NCI-H345 treated with DMSO at 0.1 percent for 48 hours (cell line): ENCODE data around the gene ZNF784.

Experiments
- DNase-seq: peaks from one replicate; lab custom pipeline; 2025; ENCODE audit not compliant: unreplicated experiment; lab: John Stamatoyannopoulos, UW

ZNF784 gene, protein sequence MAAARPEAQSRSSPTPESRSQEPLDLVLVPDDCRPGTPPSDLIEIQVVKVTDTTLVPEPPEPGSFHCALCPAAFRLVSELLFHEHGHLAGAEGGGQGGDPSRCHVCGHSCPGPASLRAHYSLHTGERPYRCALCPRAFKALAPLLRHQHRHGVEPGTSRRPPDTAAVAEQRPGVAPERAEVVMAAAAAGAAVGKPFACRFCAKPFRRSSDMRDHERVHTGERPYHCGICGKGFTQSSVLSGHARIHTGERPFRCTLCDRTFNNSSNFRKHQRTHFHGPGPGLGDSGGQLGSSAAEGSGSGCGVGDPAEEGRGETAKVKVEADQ

DNA sequence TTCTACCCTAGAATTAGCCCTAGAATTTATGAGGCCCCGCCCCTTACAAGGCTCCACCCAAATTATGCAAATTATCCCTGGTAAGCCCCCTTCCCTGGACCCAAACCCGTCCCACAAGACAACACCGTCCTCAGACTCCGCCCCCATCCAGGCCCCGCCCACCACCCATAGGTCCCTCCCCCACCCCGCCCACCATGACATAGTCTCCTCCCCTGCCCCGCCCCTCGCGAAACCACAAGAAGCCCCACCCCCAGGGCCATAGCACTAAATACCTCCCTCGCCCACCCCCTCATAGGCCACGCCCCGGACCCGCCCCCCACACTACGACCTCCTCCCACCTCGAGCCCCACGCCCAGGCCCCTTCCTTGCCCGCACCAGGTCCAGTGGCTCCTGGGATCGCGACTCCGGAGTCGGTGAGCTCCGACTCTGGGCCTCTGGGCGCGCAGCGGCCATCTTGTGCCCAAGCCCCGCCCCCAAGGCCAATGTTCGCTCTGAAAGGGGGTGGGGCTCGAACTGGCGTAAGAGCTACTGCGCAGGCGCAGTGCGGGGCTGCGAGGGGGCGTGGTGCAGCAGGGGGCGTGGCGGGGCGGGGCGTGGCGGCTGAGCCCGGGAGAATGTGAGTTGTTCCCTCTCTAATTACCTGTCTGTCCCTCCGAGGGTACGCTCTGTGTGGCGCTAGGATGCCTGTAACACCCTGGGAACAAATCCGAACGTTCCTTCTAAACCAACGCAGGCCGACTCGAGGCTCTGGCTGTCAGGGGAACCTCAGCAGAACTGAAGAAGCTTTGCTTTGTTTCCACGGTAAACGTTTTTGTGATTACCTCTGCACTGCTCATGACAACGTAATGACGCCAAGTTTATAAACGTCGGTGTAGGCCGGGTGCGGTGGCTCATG lies at the start of gene ZNF784:
Gene ZNF784 (minus strand): TSS at position 458 of the 895 bp plus-strand sequence. CDS start 5 bp downstream, at position 453.
- DNase-seq: peak; percentile 72

DNA sequence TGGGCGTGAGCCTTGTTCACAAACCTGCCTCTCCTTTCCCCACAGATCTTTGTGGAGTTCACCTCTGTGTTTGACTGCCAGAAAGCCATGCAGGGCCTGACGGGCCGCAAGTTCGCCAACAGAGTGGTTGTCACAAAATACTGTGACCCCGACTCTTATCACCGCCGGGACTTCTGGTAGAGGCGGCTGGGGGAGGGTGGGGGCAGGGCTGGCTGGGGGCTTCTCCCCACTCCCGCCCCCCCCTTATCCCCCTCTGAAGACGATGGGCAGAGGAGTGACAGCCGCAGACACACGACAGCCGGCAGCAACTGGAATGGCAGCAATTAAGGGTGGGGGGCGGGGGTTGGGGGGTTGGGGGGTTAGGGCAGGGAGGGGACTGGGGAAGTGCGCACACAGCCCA lies 49.5 kb upstream of the ZNF784 start:
- no peak for DNase-seq

DNA sequence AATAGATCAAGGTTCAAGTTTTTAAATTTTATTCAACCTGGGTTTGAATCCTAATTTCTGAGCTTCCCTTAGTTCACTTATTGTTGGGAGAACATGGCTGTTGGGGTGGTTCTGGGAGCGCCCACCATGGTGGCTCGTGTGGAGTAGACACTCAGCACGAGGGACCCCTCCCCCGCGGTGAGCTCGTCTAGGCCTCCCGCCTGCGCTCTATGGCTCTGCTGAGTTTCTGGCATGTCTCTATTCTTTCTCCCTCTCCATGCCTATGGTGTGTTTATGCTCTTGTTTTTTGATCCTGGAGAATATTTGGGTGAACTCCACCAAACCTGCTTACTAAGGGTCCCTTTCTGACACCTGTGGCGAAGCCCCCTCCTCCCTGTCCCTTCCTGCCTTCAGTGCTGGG lies 49.1 kb upstream of the ZNF784 start:
- no peak for DNase-seq

DNA sequence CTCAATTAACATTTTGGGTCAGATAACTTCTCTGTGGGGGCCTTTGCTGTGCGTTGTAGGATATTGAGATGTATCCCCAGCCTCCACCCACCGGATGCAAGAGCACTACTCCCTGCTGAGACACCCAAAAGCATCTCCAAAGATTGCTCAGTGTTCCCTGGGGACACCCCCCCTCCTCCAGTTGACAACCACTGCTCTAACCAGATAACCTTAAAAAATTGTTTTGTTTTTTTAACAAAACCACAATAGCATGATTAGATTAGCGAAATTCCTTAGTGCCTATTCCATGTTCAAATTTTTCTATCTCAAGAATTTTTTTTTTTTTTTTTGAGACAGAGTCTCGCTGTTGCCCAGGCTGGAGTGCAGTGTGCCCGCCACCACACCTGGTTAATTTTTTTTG lies 48.1 kb upstream of the ZNF784 start:
- no peak for DNase-seq

DNA sequence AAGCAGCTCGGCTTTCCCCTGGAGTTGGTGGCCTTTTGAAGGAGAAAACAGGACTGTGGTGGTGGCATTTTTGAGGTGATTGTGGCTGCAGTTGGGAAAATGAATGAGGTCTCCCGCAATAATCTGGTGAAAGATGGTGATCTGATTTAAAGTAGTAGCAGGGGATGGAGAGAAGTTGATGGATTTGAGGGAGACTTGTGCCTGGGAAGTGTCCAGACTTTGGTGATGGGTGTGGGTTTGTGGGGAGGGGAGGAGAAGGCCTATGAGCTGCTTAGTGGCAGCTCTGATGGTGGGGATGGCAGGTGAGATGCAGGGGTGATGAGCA lies 46.6 kb upstream of the ZNF784 start:
- no peak for DNase-seq

DNA sequence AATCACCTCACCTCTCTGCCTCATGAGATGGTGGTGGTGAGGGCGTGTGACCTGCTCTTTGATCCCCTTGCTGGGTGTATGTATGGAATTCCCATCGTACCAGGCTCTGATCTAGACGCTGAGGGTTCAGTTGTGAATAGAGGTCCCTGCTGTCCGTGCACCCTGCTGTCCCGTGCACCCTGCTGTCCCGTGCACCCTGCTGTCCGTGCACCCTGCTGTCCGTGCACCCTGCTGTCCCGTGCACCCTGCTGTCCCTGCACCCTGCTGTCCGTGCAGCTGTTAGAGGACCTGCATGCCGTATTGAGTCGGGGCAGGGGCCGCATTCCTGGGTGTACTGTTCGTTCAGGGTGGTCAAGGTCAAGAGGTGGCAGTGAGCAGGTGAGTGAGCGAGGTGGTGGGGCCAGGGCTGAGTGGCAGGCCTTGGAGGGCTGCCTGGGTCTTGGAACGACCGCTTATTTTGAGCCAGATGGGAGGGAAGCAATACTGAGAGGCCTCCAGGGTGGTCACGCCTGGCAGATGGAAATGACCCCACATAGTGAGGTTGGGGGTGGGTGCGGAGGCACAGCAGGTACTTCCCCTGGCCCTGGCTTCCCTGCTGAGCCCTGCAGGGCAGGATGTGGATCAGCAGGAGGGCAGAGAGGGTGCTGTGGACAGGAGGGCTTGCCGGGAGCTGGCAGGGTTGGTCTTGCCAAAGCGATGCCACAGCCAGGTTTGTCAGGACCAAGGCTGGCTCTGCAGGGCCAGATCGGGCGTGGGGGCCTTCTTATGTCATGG lies 46.1 kb upstream of the ZNF784 start:
- DNase-seq: no peak

DNA sequence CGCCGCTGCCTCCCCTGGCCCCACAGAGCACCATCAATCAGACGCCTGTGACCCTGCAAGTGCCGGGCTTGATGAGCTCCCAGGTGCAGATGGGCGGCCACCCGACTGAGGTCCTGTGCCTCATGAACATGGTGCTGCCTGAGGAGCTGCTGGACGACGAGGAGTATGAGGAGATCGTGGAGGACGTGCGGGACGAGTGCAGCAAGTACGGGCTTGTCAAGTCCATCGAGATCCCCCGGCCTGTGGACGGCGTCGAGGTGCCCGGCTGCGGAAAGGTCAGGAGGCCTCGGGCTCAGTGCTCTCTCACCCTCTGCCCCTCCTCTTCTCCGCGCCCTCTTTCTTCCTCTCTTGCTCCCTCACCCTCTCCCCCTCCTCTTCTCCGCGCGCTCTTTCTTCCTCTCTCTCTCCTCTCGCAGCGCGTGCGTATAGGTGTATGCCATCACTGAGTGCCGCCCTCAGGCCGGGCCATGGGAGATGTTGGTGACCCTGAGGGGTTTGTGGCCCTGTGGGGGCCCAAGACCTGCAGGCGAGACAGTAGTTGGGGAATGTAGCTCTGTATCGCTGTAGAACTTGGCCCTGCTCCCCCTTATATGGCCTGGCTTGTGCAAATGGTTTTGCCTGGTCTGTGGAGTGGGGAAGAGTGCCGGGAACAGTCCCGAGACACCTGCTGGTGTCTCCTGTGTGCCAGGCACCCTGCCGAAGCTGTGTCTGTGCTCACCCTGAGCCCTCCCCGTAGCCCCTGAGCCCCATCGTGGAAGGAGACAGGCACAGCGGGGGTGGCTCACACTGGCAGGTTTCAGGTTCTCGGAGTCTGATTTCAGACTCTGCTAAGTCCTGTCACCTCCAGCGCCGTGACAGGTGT lies 45.3 kb upstream of the ZNF784 start:
- no peak for DNase-seq

DNA sequence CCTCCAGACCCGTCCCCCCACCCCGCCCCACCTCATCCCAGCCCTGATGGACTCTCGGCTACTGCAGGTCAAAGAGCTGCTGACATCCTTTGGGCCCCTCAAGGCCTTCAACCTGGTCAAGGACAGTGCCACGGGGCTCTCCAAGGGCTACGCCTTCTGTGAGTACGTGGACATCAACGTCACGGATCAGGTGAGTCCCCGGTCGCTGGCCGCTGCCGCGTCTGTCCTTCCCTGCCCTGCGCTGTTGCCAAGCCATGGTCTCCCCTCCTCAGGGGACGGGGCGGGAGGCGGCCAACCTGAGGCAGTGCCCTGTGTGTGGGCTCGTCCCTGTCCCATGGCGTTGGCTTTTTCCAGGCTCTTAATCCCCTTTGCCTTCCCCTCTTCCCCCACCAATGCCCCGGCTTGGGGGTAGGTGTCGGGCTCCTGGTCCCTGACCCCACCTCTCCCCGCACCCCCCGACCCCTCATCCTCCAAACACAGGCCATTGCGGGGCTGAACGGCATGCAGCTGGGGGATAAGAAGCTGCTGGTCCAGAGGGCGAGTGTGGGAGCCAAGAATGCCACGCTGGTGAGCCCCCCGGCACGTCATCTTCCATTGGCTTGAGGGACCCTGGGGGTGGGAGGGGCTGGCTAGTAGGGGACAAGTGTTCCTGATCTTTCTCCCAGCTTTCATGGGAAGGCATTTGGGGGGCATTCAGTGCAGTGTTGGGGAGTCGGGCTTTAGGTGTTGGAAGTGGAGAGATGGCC lies 44.4 kb upstream of the ZNF784 start:
- DNase-seq: no peak

DNA sequence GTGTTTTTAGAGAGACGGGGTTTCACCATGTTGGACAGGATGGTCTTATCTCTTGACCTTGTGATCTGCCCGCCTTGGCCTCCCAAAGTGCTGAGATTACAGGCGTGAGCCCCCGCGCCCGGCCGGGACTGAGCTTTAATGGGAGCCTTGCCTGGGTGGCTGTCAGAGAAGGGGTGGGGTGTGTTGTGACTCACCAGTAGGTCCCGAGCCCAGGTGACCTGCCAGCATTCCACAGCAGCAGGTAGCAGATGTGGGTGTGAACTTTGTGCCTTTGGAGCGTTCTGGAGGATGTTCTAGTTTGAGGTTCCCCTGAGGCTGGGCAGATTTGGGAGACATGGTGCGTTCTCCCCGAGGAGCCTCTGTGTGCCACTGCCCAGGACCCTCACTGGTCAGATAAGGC lies 43.6 kb upstream of the ZNF784 start:
- no peak for DNase-seq

DNA sequence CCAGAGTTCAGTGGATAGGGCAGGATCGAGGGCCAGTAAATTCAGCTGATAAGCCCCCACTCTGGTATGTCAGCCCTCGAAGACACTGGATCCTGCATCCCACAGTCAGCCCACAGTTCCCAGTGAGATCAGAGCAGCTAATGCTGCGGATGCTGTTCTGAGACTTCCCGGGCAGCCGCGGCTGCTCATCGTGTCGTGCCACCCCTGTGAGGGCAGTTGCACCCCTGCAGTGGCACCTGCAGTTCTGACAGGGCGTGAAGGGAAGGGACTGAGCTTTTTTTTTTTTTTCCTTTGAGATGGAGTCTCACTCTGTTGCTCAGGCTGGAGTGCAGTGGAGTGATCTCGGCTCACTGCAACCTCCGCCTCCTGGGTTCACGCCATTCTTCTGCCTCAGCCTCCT lies 43.1 kb upstream of the ZNF784 start:
- DNase-seq: no peak

DNA sequence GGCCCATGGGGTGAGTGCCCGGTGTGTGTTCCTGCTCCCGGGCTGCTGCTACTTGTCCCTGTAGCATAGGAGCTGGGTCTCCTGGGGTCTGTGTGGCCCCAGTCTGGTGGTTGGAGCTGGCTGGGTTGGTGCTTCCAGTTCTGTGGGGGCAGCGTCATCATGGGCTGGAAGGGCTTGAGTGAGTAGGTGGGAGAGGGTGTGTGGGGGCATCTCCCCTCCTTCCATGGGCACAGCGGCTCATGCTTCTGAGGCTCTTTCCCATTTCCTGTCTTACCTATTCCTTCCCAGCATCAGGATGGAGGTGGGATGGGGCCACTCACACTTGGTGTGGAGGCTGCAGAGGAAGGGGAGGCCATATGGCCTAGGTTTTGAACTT lies 42.6 kb upstream of the ZNF784 start:
- DNase-seq: no peak

DNA sequence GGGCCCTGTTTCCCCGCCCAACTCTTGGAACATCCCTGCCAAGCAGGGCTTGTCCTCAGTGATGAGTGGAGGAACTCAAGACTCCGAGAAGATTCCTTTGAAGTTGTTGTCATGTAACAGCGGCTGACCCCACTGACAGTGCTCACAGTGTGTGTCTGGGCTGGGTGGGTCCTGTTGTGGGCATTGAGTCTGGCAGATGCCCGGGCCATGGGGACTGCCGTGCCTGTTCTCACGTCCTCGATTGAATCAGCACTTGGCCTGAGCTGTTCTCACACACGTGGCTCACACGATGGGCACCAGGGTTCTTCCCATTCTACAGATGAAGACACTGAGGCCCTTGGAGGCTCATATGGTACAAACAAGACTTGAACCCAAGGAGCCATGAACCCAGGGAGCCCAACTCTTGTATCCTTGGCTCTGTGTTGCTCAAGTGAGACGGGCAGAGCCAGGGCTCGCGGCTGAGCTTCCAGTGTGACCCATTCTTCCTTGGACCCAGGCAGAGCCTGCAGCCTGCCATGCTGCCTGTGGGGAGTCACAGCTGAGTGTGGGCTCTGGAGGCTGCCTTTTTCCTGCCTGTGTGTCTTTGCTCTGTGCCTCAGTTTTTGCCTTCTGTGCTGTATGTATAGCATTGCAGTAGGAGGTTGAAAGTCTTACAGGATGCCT lies 42.1 kb upstream of the ZNF784 start:
- DNase-seq: no peak

DNA sequence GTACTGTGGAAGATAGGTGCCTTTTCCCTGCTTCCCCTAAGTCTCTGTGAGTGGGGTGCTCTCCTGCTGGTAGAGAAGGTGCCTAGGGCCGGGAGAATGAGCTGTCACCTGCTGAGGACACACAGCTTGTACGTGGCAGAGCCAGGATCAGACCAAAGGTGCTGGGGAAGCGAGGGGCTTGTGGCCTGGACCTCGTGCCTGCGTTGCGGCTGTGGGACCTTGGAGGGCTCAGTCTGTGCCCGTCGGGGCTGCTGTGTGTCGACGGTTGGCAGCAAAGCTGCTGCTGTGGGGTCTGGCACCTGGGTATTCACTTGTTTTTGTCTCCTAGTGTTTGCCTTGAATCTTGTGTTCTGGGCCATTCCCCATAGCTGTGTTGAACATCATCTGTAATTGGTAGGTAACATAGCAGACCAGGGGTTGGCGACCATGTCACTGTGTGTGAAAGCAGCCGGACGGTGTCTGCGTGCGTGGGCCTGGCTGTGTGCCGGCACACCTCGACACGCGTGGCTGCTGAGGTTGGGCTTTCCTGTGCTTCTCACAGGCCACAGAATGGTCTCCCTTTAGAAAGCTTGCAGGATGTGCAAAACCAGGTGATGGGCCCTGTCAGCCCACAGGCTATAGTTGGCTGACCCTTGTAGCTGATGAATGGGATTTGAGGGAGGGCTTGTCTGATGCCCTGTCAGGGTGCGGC lies 39.6 kb upstream of the ZNF784 start:
- no peak for DNase-seq

DNA sequence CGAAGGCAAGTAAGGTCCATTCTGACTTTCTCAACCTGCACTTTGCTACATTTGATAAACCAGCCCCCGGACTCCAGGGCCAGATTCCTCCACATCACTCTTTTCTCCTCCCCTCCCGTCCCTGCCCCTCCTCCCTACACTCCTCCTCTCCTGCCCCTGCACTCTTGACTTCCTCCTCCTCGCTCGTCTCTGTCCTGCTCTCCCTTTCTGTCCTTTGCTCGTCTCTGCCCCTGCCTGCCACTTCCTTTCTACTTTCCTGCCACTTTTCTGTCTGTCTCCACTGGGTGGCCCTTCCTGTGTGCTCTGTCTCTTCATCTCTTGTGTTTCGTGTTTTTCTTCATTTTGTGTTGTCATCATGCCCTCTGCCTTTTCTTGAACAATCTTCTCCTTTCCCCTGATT lies 37.5 kb upstream of the ZNF784 start:
- DNase-seq: no peak

DNA sequence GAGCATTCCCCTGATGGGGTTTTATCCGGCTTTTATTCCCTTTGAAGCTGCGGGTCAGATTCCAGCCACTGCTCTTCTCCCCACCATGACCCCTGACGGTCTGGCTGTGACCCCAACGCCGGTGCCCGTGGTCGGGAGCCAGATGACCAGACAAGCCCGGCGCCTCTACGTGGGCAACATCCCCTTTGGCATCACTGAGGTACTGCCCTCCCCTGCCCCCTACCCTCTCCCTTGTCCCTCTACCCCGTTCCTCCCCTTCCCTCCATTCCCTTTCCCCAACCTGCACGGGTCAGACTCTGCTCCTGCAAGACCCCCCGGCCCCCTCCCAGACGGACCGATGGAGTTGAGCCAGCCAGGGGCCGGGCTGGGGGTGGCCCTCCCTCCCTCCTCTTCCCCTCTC lies 36.6 kb upstream of the ZNF784 start:
- no peak for DNase-seq

DNA sequence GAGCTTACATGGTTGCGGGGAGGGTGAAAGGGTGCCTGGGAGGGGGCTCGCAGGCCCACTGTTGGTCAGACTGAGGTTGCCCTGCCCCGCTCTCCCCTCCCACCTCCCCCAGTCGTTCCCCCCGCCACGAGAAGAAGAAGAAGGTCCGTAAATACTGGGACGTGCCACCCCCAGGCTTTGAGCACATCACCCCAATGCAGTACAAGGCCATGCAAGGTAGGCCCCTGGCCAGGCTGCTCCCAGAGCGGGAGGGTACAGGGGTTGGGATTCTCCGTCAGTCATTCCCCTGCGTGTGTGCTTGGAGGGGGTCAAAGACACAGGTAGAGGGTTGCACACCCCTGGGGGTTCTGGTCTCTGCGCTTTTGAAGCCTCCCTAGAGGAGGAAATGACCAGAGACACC lies 36.0 kb upstream of the ZNF784 start:
- DNase-seq: no peak

DNA sequence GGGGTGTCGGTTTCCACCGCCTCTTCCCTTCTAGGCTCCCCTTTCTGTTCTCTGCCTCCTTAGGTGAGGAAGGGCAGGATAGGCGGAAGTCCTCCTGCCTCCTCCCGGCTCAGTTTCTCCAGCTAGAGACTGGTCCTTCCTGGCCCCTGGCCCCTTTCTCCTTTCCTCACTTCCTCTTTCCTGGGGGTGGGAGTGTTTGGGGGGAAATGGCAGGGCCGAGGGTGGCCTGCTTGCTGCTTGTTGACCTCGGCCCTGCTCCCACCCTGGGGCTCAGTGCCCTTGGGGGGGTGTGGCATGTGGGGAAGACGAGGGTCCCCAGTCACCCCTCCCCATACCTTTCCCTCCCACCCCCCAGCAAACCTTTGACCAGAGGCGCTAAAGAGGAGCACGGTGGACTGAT lies 35.5 kb upstream of the ZNF784 start:
- no peak for DNase-seq

DNA sequence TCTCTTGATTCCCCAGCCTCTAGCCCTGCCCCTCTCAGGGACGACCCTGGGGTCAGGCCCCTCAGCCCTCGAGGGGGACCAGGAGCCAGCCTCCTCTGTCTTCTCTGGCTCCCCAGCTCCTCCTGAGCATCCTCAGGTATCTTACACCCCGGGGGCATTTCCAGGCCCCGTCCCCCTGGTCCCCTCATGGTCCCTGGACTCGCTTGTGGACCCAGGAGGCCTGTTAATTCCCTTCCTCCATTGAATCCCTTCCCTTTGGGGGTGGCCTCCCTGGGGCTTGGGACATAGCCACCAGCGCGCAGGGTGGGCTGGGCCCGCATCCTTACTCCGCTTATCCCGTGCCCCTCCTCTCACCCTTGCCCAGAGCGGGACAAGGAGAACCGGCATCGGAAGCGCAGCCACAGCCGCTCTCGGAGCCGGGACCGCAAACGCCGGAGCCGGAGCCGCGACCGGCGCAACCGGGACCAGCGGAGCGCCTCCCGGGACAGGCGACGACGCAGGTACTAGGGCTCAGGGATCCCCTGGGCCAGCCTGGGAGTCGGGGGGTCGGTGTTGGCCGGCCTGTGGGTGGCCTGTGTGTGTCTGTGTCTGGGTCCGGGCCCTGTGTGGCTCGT lies 34.6 kb upstream of the ZNF784 start:
- DNase-seq: no peak
